Tibial artery (tissue), 4 donors: ENCODE measurements around the gene POFUT2.

Experiments used
- DNase-seq, 2 donors: peaks; one replicate each; pipeline ENCODE4 v3.0.0-alpha.2; 2019
- H3K27ac ChIP-seq, 2 donors: fragments of 200-600 bp; sonication (generic) in 1 of 2; 1 replicate in 1 of 2; 2 replicates in 1 of 2; pipeline ENCODE4 v1.5.1; 2018 to 2019; ENCODE audit warnings: mild to moderate bottlenecking in 1 of 2
- H3K27me3 ChIP-seq, 2 donors: fragments of 200-600 bp; sonication (generic) in 1 of 2; one replicate each; pipeline versions ENCODE4 v1.5.1 to v1.6.0; 2016 to 2019
- H3K36me3 ChIP-seq, 3 donors: fragments of 200-600 bp; sonication (generic) in 2 of 3; one replicate each; pipeline ENCODE4 v1.5.1; 2016 to 2019; ENCODE audit warnings: mild to moderate bottlenecking in 2 of 3
- H3K4me1 ChIP-seq, 4 donors: fragments of 200-600 bp; sonication (generic) in 2 of 4; 1 replicate in 3 of 4; 2 replicates in 1 of 4; pipeline ENCODE4 v1.5.1; 2016 to 2019
- H3K4me3 ChIP-seq, 2 donors: fragments of 200-600 bp; sonication (generic) in 1 of 2; 1 replicate in 1 of 2; 2 replicates in 1 of 2; pipeline ENCODE4 v1.5.1; 2018 to 2019; ENCODE audit warnings: mild to moderate bottlenecking in 2 of 2
- H3K9me3 ChIP-seq, 3 donors: fragments of 200-600 bp; sonication (generic) in 1 of 3; one replicate each; pipeline ENCODE4 v1.5.1; 2016 to 2019
- intact Hi-C: fragments of 100-400 bp; cut with DNase I; formaldehyde crosslinking; loops from one replicate; pipeline ENCODE4 v1.15.0; 2023; ENCODE audit warnings: low total_unique reads
- TF ChIP-seq, protein P1 (sequence below), 2 experiments: fragments of 200-600 bp in 1 of 2; fragments of 450-650 bp in 1 of 2; IDR thresholded peaks; one replicate each; pipeline ENCODE4 v1.5.1; 2017 to 2019; ENCODE audit warnings: antibody characterized with exemption in 2 of 2, mild to moderate bottlenecking in 1 of 2, moderate library complexity in 1 of 2

The POFUT2 gene

DNA sequence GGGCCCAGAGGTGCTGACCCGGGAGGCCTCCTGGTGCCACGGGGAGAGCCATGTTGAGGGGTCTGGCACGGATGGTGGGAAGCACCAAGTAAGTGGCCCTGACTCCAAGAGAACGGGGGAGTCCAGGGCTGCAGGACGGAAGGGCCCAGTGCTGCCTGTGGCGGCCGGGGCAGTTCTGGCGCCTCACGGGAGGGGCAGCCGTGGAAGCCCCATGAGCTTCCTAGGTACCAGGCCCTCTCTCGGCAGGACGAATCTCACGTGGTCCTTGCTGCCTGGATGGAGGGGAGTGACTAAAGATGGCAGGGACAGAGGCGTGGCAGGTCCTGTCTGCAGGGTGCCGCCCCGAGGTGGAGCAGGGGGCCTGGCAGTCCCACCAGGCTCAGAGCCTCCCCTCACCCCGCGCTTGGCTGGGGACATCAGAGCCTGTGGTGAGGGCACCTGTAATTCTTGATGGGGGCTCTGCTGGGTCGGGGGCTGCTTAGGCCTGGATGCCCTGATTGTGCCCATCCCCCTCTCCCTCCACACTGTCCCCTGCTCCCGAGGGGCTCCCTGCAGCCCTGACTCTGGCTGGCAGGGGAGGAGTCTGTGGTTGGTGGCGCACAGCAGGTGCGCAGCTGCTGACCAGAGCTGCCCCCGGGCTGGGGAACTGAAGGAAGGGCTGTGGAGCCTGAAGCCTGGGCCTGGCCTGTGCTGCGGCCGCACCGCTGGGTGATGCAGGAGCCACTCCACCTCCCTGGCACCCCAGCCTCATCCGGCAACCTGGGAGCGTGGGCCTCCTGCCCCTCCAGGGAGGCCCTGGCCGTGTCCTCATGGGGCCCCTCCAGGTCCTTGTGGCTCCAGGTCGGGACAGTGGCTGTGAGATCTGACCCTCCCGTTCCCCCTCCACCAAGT, 31.4 kb downstream of the POFUT2 start:
- H3K9me3 ChIP-seq = no peaks in the 10 kb centered on the region
- H3K27me3 ChIP-seq = peaks cover 0 to 47% of the 10 kb centered on the region in 2 donors
- no peaks in the 10 kb centered on the region for H3K36me3 ChIP-seq
- no peak overlapping the region for H3K27ac ChIP-seq
- peak in 1 of 2 donors; percentile 9 for DNase-seq
- no peak overlapping the region for H3K4me3 ChIP-seq
- peaks cover 0 to 9% (median 6%) of the 10 kb centered on the region in 4 donors for H3K4me1 ChIP-seq
- intact Hi-C loops = no loop called here
- TF ChIP-seq, protein P1, sequence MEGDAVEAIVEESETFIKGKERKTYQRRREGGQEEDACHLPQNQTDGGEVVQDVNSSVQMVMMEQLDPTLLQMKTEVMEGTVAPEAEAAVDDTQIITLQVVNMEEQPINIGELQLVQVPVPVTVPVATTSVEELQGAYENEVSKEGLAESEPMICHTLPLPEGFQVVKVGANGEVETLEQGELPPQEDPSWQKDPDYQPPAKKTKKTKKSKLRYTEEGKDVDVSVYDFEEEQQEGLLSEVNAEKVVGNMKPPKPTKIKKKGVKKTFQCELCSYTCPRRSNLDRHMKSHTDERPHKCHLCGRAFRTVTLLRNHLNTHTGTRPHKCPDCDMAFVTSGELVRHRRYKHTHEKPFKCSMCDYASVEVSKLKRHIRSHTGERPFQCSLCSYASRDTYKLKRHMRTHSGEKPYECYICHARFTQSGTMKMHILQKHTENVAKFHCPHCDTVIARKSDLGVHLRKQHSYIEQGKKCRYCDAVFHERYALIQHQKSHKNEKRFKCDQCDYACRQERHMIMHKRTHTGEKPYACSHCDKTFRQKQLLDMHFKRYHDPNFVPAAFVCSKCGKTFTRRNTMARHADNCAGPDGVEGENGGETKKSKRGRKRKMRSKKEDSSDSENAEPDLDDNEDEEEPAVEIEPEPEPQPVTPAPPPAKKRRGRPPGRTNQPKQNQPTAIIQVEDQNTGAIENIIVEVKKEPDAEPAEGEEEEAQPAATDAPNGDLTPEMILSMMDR (IDR thresholded peaks at IDR 0.05) = no peak

- peak in 1 of 2 donors; percentile 7 for DNase-seq
- Histone ChIP-seq H3K9me3 (no peaks in the 10 kb centered on the region), H3K4me3 (no peak overlapping the region), H3K36me3 (no peaks in the 10 kb centered on the region), H3K27me3 (peaks cover 0 to 47% of the 10 kb centered on the region in 2 donors), H3K4me1 (peaks cover 0 to 9% (median 6%) of the 10 kb centered on the region in 4 donors), H3K27ac (no peak overlapping the region)
- TF ChIP-seq, protein P1 (IDR thresholded peaks at IDR 0.05) = no peak
- intact Hi-C loops = no loop called here
Observed at GRCh38 chr21:45255381-45256020, 32.2 kb downstream of the POFUT2 start.

- intact Hi-C loops = no loop called here
- H3K4me3 ChIP-seq = no peak overlapping the region
- no peaks in the 10 kb centered on the region for H3K36me3 ChIP-seq
- no peaks in the 10 kb centered on the region for H3K9me3 ChIP-seq
- H3K27ac ChIP-seq = no peak overlapping the region
- TF ChIP-seq, protein P1 (IDR thresholded peaks at IDR 0.05) = no peak
- DNase-seq = no peak
- peaks cover 0 to 8% (median 4%) of the 10 kb centered on the region in 4 donors for H3K4me1 ChIP-seq
- peaks cover 0 to 47% of the 10 kb centered on the region in 2 donors for H3K27me3 ChIP-seq
Observed at GRCh38 chr21:45254460-45254930, 33.2 kb downstream of the POFUT2 start.

DNA sequence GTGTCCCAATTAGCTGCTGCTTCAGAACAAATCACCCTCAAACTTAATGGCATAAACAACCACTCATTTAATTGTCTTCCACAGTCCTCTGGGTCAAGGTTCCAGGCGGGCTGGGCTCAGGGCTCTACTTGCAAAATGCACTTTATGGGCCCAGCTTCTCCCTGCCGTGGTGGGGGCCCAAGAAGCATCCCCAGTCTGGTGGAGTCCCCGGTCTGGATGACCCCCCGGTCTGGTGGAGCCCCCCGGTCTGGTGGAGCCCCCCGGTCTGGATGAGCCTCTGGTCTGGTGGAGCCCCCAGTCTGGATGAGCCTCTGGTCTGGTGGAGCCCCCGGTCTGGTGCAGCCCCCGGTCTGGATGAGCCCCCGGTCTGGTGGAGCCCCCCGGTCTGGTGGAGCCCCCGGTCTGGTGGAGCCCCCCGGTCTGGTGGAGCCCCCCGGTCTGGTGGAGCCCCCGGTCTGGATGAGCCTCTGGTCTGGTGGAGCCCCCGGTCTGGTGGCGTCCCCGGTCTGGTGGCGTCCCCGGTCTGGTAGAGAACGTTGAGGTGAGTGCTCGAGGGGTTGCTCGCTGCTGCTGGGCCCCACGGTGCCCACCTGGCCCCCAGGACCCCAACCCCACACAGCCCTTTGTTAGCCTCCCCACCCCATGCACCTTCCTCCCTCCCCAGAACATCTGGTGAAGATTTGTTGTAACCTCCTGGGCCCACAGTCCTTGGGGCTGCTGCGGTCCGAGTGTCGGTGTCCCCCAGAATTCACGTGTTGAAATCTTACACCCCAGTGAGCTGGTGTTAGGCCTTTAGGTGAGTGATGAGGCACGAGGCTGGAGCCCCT, 33.8 kb downstream of the POFUT2 start:
- peak in 1 of 2 donors; percentile 12 for DNase-seq
- TF ChIP-seq, protein P1 (IDR thresholded peaks at IDR 0.05) = no peak

GRCh38 chr21:45253180-45253579, 34.5 kb downstream of the POFUT2 start:
- intact Hi-C loops = no loop called here
- Histone ChIP-seq H3K4me3 (no peak overlapping the region), H3K36me3 (no peaks in the 10 kb centered on the region), H3K27ac (no peak overlapping the region), H3K9me3 (no peaks in the 10 kb centered on the region), H3K4me1 (peaks cover 0 to 11% (median 2%) of the 10 kb centered on the region in 4 donors), H3K27me3 (peaks cover 0 to 41% of the 10 kb centered on the region in 2 donors)
- TF ChIP-seq, protein P1 (IDR thresholded peaks at IDR 0.05) = no peak
- no peak for DNase-seq

More for the DNA sequence above, 33.8 kb downstream of the POFUT2 start:
- intact Hi-C loops = no loop called here
- no peaks in the 10 kb centered on the region for H3K9me3 ChIP-seq
- H3K36me3 ChIP-seq = no peaks in the 10 kb centered on the region
- no peak overlapping the region for H3K27ac ChIP-seq
- H3K4me1 ChIP-seq = peaks cover 0 to 4% (median under 1%) of the 10 kb centered on the region in 4 donors
- H3K4me3 ChIP-seq = no peak overlapping the region
- peaks cover 0 to 45% of the 10 kb centered on the region in 2 donors for H3K27me3 ChIP-seq
